KBM-7 (cell line): ENCODE results near the gene FAM174B.

Experiments
- DNase-seq: peaks from one replicate; pipeline ENCODE4 v3.0.0-alpha.2; 2015
- in situ Hi-C: fragments of 300-500 bp; cut with MboI; formaldehyde crosslinking; loops from 2 replicates; pipeline ENCODE4 v1.14.3; 2020; ENCODE audit warnings: low sequenced_read_pairs, low pct_unique_long_range_greater_than_20kb, mixed read lengths

FAM174B gene

DNA sequence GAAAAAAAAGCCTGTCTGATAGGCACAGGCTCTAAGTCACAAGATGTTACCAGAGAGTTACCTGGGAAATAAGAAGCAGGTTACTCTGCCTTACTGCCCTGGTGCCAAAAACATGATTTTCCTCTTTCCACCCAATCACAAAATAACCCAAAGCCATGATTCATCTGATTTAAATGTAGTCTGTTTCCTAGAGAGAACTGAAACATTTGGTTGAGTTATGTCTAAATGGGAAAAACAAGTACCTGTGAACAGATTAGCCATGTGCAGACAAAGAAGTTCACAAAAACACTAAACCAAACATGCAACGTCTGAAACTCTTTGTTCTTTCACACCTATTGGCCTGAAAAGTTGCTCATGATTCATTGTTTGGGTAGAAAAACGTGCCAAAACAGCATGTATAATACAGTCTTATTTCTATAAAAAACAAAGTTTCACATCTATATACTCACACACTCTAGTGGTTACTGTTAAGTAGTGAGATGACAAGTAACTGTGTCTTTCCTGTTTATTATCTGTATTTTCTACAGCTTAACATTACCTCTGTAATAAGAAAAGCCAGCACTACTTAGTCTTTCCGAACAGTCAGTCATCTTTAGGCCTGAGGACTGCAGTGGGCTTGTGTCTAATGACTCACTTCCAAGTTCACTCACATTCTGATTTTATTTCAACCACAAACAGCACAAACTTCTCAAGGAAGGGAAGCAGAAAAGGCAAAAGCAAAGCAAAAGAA, 30.2 kb downstream of the FAM174B start:
- no peak for DNase-seq
- in situ Hi-C loops = no loop called here

DNA sequence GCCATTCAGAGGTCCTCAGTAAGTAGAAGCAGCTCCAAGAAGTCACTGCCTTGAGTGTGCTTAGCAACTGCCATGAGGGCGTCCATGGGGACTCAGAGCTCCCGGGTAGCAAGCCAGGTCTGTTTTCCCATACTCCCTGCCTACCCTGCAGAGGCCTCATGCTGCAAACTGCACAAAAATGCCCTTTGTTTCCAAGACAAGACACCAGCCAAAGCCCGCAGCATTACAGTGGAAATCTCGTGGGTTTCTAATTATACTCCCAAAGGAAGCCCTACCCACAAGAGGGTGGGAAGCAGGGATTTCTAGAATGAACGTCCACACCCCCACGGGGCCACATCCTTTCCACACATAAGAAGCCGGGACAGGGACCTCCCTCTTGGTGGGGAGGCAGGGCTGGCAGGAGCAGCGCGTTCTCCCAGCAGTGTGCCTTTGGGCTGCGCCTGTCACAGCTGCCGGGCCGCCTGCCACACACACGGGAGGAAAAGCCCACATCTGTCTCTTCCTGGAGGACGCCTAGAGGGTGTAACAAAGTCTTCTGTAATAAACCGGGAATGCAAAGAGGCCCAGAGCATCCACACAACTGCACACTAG, 31.1 kb downstream of the FAM174B start:
- no peak for DNase-seq
- in situ Hi-C loops = no loop called here

GRCh38 chr15:92623435-92623834, 32.1 kb downstream of the FAM174B start:
- in situ Hi-C loops = no loop called here

DNA sequence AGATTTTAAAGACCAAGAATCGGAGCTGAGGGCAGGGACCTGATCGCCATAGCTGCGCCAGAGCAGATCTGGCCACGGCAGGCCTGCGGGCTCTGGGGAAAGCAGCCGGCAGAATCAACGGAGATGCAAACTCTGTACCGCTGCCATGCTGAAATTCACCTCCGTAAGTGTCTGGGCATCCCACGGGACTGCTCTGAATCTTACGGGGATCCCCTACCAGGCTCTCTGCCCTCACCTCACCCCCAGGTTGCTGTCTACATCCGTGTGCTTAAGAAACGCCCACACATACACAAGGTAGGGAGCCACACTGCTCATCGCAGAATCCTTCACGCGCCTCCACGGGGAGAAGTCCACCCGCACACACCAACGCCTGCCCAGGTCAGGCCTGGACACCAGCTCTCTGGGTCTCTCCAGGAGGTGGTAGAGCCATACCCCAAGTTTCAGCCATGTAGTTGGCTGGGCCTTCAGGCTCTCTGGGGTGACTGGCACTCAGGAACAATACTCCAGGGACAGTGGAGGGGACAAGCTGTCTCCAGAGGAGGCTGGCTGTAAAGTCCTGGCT, 33.5 kb downstream of the FAM174B start:
- in situ Hi-C loops = no loop called here

More at GRCh38 chr15:92623435-92623834, 32.1 kb downstream of the FAM174B start:
- DNase-seq = no peak

DNA sequence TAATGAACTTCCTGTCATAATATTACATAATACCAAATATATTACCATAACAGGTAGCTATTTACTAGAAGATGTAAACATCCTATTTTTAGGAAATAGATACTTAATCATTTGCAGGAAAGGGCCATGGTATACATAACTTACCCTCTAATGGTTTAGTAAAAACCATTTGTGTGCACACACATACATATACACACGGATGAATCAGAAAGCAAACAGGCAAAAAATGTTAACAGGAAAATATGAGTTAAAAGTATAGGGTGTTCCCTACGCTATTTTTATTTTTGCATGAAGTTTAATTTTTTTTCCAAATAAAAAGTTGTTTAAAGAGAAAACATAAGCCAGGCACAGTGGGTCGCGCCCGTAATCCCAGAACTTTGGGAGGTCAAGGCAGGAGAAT, 34.6 kb downstream of the FAM174B start:
- in situ Hi-C loops = no loop called here
- DNase-seq = no peak

More for the DNA sequence above, 33.5 kb downstream of the FAM174B start:
- no peak for DNase-seq

GRCh38 chr15:92619145-92620101, 36.2 kb downstream of the FAM174B start:
- in situ Hi-C loops = no loop called here
- DNase-seq = no peak

- no peak for DNase-seq
- in situ Hi-C loops = no loop called here
Measured at GRCh38 chr15:92617549-92618520, 37.7 kb downstream of the FAM174B start.

GRCh38 chr15:92616621-92617548, 38.7 kb downstream of the FAM174B start:
- in situ Hi-C loops = no loop called here
- no peak for DNase-seq

DNA sequence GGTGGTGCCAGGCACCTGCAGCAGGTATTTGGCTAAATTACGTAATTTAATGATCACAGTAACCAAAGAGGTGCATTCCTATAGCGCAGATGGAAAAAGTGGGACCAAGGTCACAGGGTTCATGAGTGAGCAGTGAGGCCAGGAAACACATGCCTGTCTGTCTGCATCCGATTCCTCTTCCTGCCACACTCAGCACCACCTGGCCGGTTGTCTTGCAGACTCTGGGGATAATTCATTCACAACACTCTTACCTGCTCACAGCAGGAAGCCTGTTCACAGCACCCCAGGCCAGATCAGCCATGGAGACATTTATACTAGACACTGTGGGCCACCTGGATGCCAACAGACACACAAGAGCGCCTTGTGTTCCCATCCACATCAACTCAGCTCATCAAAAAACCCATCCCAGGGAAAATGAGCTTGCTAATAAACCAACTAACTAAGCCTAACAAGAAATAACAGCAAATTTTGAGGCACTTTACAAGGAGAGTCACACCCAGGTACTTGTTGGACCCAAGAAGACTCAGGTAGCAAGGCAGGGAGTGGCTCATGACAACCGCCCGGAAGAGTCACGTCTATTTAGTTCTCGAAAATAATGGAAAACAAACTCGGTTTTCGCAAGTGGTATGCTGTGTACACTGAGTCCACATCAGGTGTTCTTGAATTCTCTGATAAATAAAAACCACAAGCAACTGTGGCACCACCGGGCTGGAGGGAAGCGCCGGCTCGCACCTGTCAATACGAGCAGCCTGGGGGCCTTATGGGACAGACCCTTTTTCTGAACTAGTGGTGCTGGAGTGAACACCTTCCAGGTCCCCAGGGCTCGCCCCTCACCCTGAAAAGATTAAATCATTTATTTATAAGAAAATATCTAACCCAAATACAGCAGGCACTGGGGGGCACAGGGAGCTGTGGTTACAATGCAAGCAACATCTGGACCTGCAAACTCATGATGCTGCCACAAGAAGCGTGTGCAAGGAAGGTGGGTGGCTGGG, 40.5 kb downstream of the FAM174B start:
- in situ Hi-C loops = no loop called here
- DNase-seq = no peak

DNA sequence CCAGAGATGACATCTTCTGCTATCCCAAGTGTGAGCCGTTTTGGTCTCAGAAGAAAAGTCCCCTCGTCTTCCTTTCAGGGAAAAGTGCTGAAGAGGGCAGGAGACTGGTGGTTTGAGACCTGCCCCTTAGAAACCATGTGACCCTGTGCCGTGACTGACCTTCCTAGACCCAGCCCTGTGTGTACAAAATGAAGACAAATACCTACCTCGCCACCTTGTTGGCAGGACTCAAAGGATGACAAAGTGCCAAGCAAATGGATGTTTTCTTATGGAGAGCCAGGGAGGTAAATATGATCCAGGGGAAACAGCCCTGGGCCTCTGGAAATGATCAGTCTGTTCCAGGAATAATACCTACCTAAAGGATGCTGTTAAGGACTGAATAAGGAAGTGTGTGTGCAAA, 41.3 kb downstream of the FAM174B start:
- no peak for DNase-seq
- in situ Hi-C loops = no loop called here

DNA sequence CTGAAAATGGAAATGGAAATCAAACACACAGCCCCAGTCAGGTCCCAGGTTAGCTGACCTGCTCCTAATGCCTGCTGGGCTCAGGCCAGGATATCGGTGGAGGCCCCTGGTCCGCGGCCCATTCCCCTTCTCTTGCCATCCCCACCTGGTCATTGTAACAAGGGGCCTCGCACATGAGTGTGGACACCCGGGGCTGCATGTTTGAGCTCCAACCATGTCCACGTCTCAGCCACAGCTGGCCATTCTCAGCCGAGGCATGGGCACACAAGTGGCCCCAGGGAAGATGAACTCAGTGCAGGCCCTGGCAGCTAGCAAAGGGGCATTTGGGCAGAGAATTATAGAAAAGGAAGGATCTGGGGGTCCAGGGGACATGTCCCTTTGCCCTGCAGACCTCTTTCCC, 41.7 kb downstream of the FAM174B start:
- in situ Hi-C loops = no loop called here
- no peak for DNase-seq

GRCh38 chr15:92612891-92613290, 42.7 kb downstream of the FAM174B start:
- no peak for DNase-seq
- in situ Hi-C loops = no loop called here

GRCh38 chr15:92611995-92612745, 43.4 kb downstream of the FAM174B start:
- in situ Hi-C loops = no loop called here
- DNase-seq = no peak

DNA sequence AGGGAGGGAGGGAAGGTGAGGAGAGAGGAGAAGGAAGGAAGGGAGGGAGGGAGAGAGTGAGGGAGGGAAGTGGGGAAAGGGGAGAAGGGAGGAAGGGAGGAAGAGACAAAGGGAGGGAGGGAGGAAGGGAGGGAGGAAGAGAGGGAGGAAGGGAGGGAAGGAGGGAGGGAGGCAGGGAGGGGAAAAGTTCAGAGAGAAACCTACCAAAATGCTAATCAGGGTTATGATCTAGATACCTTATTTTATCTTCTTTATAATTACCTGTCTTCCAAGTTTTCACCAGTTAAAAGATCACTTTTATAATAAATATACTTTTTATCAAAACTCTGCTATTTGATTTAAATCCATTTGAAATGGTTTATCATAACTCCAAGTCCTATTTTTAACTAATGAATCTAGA, 44.4 kb downstream of the FAM174B start:
- no peak for DNase-seq
- in situ Hi-C loops = no loop called here

DNA sequence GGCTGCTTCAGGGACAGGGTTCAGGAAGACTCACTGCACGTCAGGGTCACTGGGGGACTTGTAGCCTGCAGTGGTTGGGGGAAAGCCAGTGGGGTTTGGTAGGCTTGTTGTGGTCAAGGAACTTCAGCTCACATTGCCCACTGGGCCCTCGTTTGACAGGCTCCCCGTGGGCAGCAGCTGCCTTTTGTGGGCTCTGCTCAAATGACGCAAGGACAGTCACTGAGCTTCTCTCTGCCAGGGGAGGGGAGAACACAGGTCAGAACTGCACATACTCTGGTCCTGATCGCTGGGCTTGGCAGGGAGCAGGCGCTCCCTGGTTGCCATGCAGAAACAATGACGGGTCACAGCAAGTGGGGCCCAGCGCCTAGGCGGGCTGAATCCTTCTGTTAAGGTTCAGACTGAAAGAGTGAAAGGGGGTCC, 45.5 kb downstream of the FAM174B start:
- in situ Hi-C loops = no loop called here
- DNase-seq = no peak
